ENCODE data around the gene ARL6IP5.

Gene ARL6IP5

DNA sequence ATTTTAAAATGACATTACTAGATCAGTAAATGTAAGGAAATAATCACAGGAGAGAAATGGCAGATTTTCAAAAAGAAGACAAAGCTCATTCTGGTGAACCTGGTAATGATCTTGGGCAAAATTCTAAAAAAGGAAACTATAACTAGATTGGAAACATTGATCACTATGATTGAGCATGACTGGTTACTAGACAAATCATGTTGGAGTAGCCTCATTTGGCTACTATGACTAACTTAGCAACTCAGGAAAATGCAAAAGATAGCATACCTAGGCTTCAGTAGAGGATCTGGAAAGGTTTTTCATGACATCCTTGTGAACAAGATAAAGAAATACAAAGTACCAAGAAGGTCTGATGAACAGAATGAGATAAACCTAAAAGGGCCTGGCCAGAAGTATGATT is 25.0 kb upstream of the ARL6IP5 start:
- TF ChIP-seq, protein P1, sequence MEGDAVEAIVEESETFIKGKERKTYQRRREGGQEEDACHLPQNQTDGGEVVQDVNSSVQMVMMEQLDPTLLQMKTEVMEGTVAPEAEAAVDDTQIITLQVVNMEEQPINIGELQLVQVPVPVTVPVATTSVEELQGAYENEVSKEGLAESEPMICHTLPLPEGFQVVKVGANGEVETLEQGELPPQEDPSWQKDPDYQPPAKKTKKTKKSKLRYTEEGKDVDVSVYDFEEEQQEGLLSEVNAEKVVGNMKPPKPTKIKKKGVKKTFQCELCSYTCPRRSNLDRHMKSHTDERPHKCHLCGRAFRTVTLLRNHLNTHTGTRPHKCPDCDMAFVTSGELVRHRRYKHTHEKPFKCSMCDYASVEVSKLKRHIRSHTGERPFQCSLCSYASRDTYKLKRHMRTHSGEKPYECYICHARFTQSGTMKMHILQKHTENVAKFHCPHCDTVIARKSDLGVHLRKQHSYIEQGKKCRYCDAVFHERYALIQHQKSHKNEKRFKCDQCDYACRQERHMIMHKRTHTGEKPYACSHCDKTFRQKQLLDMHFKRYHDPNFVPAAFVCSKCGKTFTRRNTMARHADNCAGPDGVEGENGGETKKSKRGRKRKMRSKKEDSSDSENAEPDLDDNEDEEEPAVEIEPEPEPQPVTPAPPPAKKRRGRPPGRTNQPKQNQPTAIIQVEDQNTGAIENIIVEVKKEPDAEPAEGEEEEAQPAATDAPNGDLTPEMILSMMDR (conservative IDR thresholded peaks at IDR 0.05) = no peak
- H3K27ac ChIP-seq = no peak overlapping the region

DNA sequence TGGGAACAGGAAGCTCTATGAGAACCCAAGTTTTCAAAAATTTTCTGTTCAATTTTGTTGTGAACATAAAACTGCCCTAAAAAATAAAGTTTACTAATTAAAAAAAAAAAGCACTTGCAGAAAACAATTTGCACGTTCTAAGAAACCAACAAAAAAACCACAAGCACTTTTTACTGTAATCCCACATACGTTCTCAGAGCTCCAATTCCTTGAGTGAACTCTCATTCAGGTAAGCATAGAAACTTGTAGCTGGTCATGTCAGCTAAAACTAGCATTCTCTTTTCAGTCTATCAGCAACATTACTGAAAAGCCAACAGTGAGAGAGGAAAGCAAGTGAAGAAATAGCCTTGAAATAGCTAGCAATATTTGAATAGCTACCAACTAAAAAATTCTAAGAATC is 21.1 kb upstream of the ARL6IP5 start:
- no peak overlapping the region for H3K27ac ChIP-seq
- TF ChIP-seq, protein P1 (conservative IDR thresholded peaks at IDR 0.05) = no peak
- TF ChIP-seq ZFX (IDR thresholded peaks at IDR 0.05) = no peak

DNA sequence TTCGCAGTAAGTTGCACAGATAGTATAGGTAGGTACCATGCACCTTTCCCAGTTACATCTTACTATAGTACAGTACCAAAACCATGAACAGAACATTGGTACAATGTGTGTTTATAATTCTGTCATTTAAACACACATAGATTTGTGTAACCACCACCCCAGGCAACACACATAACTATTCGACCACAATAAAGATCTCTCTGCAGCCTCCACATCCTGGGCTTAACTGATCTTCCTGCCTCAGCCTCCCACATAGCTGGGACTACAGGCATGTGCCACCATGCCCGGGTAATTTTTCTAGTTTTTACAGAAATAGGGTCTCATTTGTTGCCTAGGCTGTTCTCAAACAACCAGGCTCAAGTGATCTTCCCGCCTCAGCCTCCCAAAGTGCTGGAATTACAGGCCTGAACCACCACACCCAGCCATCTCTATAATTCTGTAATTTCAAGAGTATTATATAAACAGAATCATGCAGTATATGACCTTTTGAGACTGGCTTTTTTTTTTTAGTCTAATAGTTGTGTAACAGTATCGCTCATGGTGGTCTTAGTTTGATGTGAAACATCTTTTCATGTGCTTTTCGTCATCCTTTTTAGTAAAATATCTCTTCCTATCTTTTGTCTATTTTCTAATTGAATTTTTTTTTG is 19.3 kb upstream of the ARL6IP5 start:
- TF ChIP-seq ZFX (IDR thresholded peaks at IDR 0.05) = no peak
- H3K27ac ChIP-seq = no peak overlapping the region

DNA sequence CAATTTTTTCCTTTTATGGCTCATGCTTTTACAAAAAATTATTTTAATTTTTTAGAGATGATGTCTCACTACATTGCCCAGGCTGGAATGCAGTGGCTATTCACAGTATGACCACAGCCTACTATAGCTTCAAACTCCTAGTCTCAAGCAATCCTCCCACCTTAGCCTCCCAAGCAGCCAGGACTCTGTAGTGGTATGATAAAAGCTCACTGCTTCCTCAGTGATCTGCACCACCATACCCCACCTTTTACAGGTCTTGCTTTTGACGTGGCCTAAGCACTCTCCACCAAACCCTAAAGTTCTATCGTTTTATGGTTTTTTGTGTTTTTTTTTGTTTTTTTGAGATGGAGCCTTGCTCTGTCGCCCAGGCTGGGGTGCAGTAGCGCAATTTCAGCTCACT is 18.6 kb upstream of the ARL6IP5 start:
- no peak for TF ChIP-seq ZFX (IDR thresholded peaks at IDR 0.05)
- TF ChIP-seq, protein P1 (conservative IDR thresholded peaks at IDR 0.05) = no peak
- H3K27ac ChIP-seq = no peak overlapping the region

DNA sequence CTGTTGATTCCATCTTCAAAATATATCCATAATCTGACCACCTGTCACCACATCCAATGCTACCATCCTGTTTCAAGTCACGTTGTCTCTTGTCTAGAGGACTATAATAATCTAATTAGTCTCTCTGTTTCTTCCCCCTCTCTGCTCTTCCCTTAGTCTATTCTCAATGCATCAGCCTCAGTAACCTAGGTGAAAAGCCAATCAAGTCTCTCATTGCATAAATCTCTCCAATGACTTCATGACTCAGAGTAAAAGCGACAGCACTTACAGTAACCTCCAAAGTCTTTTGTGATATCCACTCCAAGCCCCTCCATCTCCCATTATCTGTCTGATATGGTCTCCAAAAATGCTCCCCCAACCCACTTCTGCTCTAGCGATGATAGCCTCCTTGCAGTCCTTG is 11.8 kb upstream of the ARL6IP5 start:
- H3K27ac ChIP-seq = no peak overlapping the region
- TF ChIP-seq ZFX (IDR thresholded peaks at IDR 0.05) = no peak
- TF ChIP-seq, protein P1 (conservative IDR thresholded peaks at IDR 0.05) = no peak

DNA sequence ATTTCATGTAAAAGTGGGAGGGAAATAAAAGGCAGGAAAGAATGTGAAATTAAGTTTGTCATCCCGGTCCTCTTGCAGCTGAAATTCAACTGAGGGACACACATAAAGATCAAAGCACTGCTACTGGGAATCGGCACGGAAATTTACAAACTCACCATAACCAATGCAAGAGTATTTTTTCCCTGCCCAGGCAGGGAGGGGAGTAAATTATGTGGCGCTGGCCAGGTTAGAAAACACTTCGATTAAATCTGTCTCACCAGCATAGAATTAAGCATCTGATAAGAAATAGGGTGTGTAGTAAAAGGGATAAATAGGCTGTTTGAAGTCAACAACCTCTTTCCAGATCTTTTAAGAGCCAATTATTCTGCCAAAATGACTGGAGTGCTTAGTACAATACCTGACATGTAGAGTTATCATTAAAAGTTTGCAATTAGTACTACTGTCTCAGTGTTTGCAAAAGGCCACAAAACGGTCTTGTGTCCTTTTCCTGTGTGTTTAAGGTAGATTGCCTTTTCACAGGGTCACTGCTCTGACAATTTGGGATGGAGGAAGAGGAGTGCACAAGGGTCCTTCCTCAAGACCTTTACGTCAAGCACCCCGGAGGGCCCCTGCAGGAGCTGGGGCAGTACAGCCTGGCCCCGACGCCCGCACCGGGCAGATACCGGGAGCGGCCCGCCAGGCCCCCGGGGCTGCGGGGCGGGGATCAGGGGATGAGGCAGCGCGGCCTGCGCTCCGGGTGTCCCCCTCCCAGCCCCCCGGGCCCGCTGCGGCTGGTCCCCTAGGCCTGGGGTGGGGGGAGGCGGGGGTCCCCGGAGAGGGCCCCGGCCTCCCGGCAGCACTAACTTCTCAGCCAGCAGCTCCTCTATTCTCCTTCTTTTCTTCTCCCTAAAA is 5.2 kb upstream of the ARL6IP5 start:
- peak; percentile 70 for TF ChIP-seq ZFX (IDR thresholded peaks at IDR 0.05)
- TF ChIP-seq, protein P1 (conservative IDR thresholded peaks at IDR 0.05) = no peak
- peak overlapping the region; percentile 96 for H3K27ac ChIP-seq

DNA sequence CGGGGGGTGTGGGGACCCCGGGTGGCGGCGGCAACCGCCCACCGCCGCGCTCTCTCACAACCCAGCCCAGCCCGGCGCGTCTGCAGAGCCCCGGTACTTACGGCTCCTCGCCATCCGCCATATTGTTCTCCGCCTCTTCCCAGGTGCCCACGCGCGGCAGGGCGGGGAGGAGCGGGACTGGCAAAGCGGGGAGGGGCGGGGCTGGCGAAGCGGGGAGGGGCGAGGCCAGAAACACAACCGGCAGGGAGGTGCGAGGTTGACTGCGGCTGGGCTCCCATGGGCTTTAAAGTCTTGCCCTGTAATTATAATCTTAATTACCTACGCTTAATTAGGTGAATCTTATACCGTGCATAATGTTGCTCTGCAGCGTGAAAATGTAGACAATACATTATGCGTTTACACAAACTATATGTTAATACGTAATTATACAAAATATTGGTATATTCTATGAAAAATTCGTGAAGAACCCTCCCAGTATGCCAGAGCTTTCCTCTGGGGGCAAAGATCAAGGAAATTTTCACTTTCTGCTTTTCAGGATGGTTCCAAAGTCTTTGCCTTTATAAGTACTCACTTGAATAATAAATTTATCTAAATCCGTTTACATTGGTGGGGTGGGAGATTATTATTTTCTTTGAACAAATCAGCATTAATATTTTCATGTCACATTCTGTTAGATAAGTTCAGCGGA is 4.4 kb upstream of the ARL6IP5 start, which contains the start of gene UBA3:
UBA3 (minus strand) TSS at position 133 of the 688 bp plus-strand sequence; CDS start at position 121, 12 bp downstream.
- TF ChIP-seq, protein P1 (conservative IDR thresholded peaks at IDR 0.05) = no peak
- TF ChIP-seq ZFX (IDR thresholded peaks at IDR 0.05) = no peak
- H3K27ac ChIP-seq = peak within 1 kb of the TSS; percentile 96
